Spleen (tissue), 7 donors: ENCODE data around the gene LSAMP.

Experiments
- CTCF ChIP-seq, 11 experiments: fragments of 200-600 bp in 7 of 11; fragments of 450-650 bp in 4 of 11; sonication (generic) in 4 of 11; IDR thresholded peaks in 8 of 11; conservative IDR thresholded peaks in 3 of 11; 1 replicate in 7 of 11; 2 replicates in 4 of 11; pipeline versions ENCODE4 v1.4.0 to v1.8.0; 2016 to 2021; ENCODE audit warnings: antibody characterized with exemption in 11 of 11, inconsistent platforms in 4 of 11, mild to moderate bottlenecking in 1 of 11
- POLR2A ChIP-seq, 3 donors: fragments of 450-650 bp; IDR thresholded peaks; one replicate each; pipeline ENCODE4 v1.5.1; 2017; ENCODE audit warnings: antibody characterized with exemption in 3 of 3, mild to moderate bottlenecking in 1 of 3
- POLR2AphosphoS5 ChIP-seq, 3 donors: sonication (generic); formaldehyde crosslinking; IDR thresholded peaks; one replicate each; pipeline ENCODE4 v1.5.1; 2017; ENCODE audit warnings: antibody characterized with exemption in 3 of 3
- donor health status: DM: no; HTN: no; CAD: no; lungs with moderate emphysema.
- donor health status: DM: no; HTN: no; CAD: no.
- donor health status: DM: no; HTN: no; CAD: no.

- TF ChIP-seq POLR2AphosphoS5 (IDR thresholded peaks at IDR 0.05) (no peak), POLR2A (IDR thresholded peaks at IDR 0.05) (no peak), CTCF (IDR thresholded peaks at IDR 0.05 in 8 of 11, conservative IDR thresholded peaks at IDR 0.05 in 3 of 11) (no peak)
Observed at GRCh38 chr3:115790759-115791158, 654.5 kb downstream of the LSAMP start.
